PC-9 (cell line): ENCODE data around the gene MAGI2.

Experiments used
- CTCF ChIP-seq: fragments of 200-600 bp; sonication (generic); conservative IDR thresholded peaks from 2 replicates; pipeline ENCODE4 v1.6.1; 2017; ENCODE audit warnings: mixed run types, antibody characterized with exemption, mild to moderate bottlenecking, moderate library complexity
- EZH2 ChIP-seq: fragments of 200-600 bp; sonication (generic); IDR thresholded peaks from 2 replicates; pipeline ENCODE4 v1.8.0; 2017; ENCODE audit warnings: antibody characterized with exemption, low read depth

DNA sequence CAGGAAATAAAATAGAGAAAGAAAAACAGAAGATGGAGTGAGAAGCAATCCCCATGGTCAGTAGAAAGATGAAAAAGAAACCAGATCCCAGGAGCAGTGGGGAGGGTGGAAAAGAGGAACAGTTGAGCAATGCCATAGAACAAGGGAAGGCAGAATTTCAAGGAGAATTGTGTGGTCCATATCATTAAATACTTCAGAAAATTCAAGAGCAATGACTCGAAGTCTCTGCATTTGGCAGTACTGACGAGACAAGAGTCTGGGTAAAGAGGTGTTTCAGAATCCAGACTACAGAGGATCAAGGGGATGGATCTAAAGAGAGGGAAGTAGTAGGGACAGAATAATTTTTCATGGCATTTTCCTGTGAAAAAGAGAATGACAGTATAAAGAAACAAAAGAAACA is 1142.3 kb downstream of the MAGI2 start:
- TF ChIP-seq CTCF (no peak), EZH2 (no peak)
